Esophagus (tissue), 2 donors: ENCODE measurements around the gene IFRD2. TPM values are rescaled to one million over a fixed set of nuclear protein-coding genes. Genes with fewer than 3 reads are reported as not detected.

Experiments
- H3K27ac ChIP-seq, 2 donors: one replicate each; pipeline ENCODE4 v1.5.1; 2013; ENCODE audit warnings: low read depth in 2 of 2, mild to moderate bottlenecking in 2 of 2, inconsistent platforms in 1 of 2, low read length in 1 of 2, moderate library complexity in 1 of 2
- H3K27me3 ChIP-seq, 2 donors: one replicate each; pipeline ENCODE4 v1.6.1; 2013; ENCODE audit warnings: low read length in 2 of 2, control low read depth in 1 of 2, mild to moderate bottlenecking in 1 of 2; ENCODE audit not compliant: insufficient read depth in 2 of 2, control insufficient read depth in 1 of 2
- H3K36me3 ChIP-seq, 2 donors: one replicate each; pipeline ENCODE4 v1.6.1; 2013; ENCODE audit warnings: low read length in 1 of 2; ENCODE audit not compliant: control insufficient read depth in 2 of 2, insufficient read depth in 2 of 2
- H3K4me1 ChIP-seq, 2 donors: one replicate each; pipeline ENCODE4 v1.6.1; 2013; ENCODE audit warnings: low read length in 1 of 2; ENCODE audit not compliant: control insufficient read depth in 2 of 2, insufficient read depth in 2 of 2
- H3K4me3 ChIP-seq, 2 donors: one replicate each; pipeline ENCODE4 v1.5.1; 2013; ENCODE audit warnings: low read length in 2 of 2, mild to moderate bottlenecking in 2 of 2, low read depth in 1 of 2, moderate library complexity in 1 of 2
- H3K9me3 ChIP-seq, 2 donors: one replicate each; pipeline ENCODE4 v1.6.1; 2013; ENCODE audit warnings: mild to moderate bottlenecking in 2 of 2, low read depth in 1 of 2, low read length in 1 of 2, moderate library complexity in 1 of 2; ENCODE audit not compliant: control insufficient read depth in 2 of 2, insufficient read depth in 1 of 2
- WGBS, 2 donors: extraction: QIAGEN DNeasy Blood & Tissue Kit; methylation state at CpG; one replicate each; pipeline ENCODE4 v1.1.7; 2013; 5-methylcytosine and 5-hydroxymethylcytosine counted together
- polyA plus RNA-seq, 2 donors: library from polyadenylated mRNA; stranded (reverse); fragments of 200-250 nt; gene quantifications; one replicate each; pipeline ENCODE4 v1.2.3, GENCODE V29; 2013
- donor health status: healthy with polysubstance abuse.
- donor health status: Bipolar disorder and iron deficiency.

Gene IFRD2
- polyA plus RNA-seq, 2 donors: 65.6 to 69.5 TPM

DNA sequence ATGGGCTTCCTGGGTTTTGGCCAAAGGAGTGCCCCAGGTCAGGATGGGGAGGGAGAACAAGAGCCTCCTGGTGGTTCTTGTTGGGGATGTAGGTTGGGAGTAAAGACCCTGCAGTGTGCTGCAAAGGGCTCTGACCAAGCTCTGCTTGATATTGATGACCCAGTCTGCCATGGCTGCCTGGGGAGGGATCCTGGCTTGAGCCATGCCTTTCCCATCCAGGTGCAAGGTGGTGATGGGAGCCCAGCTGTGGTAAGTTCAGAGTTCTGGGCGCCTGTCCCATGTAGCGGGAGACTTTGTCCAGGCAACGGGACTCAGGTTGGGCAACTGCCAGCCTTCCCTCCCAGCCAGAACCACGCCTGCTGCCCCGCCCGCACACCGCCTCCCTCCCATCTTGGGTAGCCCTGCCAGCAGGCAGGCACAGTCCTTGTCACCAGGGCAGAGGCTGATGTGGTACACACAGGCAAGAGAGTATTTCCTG, 53.6 kb downstream of the IFRD2 start:
- 6 to 16% methylated on average over 7 of the region's 7 CpGs for WGBS, 2 donors
- Histone ChIP-seq H3K4me3 (peak overlapping the region; percentile 75 to 77), H3K9me3 (no peaks in the 10 kb centered on the region), H3K4me1 (peaks cover 20 to 43% of the 10 kb centered on the region in 2 donors), H3K27me3 (no peaks in the 10 kb centered on the region), H3K27ac (peak overlapping the region; percentile 86 to 96), H3K36me3 (peaks cover 0 to 4% of the 10 kb centered on the region in 2 donors)

DNA sequence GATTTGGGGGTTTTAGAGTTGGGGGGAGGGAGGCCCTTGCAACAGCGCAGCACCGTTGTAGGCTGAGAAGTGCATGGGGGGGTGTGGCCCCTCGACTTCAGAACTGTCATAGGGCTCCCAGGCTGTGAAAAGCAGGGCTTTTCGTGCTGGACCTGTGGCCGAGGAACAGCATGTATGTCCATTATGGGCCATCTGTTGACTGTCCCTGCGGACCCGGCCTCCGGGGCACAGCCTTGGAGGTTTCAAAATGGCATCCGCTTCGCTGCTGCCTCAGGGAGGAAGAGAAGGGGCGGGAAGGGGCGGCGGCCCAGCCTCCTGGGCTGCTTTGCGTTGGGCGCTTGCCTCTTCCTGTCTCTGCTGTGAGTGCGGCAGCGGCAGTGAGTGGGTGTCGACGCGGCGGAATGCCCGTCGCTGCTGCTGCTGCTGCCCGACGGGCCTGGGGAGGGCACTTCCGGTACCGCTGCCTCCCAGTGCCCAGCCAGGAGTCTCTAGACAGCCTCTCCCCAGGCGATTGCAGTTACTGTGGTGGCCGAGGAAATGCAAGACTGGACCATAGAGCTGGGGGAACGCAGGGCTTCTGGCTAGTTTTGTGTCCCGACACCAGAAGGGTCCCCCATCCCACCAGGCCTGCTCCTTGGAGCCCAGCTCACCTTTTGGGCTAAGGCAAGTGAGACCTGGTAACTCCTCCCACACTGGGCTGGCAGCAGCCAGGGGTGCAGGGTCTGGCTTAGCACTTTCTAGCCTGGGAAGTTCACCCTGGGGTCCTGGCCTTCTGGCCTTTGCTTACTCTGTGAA, 54.3 kb downstream of the IFRD2 start:
- no peaks in the 10 kb centered on the region for H3K27me3 ChIP-seq
- peaks cover 17 to 42% of the 10 kb centered on the region in 2 donors for H3K4me1 ChIP-seq
- 1 to 5% methylated on average over 31 of the region's 31 CpGs for WGBS, 2 donors
- peak overlapping the region; percentile 75 to 77 for H3K4me3 ChIP-seq
- peak overlapping the region; percentile 87 to 96 for H3K27ac ChIP-seq
- peaks cover 0 to 4% of the 10 kb centered on the region in 2 donors for H3K36me3 ChIP-seq
- H3K9me3 ChIP-seq: no peaks in the 10 kb centered on the region

Other genes starting within 250 kb of the IFRD2 start
- gene RBM5, start 203.5 kb downstream of the IFRD2 start, polyA plus RNA-seq: 10 to 100 TPM; 62.0 to 97.4 TPM
- 10 to 100 TPM; 55.4 to 79.6 TPM for gene SEMA3F, start 137.1 kb downstream of the IFRD2 start, polyA plus RNA-seq
- gene GNAT1, start 100.8 kb downstream of the IFRD2 start, polyA plus RNA-seq: under 1 TPM; 0.02 to 0.07 TPM
- gene SLC38A3, start 87.2 kb downstream of the IFRD2 start, polyA plus RNA-seq: under 1 TPM; 0.08 to 0.11 TPM
- 10 to 100 TPM; 52.2 to 61.8 TPM for gene GNAI2, start 56.2 kb downstream of the IFRD2 start, polyA plus RNA-seq
- gene SEMA3B, start 23.3 kb downstream of the IFRD2 start, polyA plus RNA-seq: 1 to 10 TPM; 5.2 to 7.8 TPM
- gene LSMEM2, start 13.3 kb downstream of the IFRD2 start, polyA plus RNA-seq: under 1 TPM; 0.07 to 0.16 TPM
- gene HYAL3, start 7.0 kb upstream of the IFRD2 start, polyA plus RNA-seq: 1 to 10 TPM; 3.4 to 5.1 TPM
- 10 to 100 TPM in 1 of 2 donors, 1 to 10 TPM in 1; 6.9 to 11.2 TPM for gene NAA80, start 7.0 kb upstream of the IFRD2 start, polyA plus RNA-seq
- gene HYAL1, start 11.1 kb upstream of the IFRD2 start, polyA plus RNA-seq: 1 to 10 TPM; 3.2 to 4.2 TPM
- 10 to 100 TPM; 25.6 to 43.1 TPM for gene HYAL2, start 30.3 kb upstream of the IFRD2 start, polyA plus RNA-seq
- 10 to 100 TPM; 14.2 to 34.6 TPM for gene TUSC2, start 35.8 kb upstream of the IFRD2 start, polyA plus RNA-seq
- 10 to 100 TPM; 15.0 to 20.3 TPM for gene RASSF1, start 48.4 kb upstream of the IFRD2 start, polyA plus RNA-seq
- under 1 TPM; 0.29 to 0.35 TPM for gene ZMYND10, start 53.3 kb upstream of the IFRD2 start, polyA plus RNA-seq
- 10 to 100 TPM; 14.9 to 16.4 TPM for gene NPRL2, start 58.3 kb upstream of the IFRD2 start, polyA plus RNA-seq
- gene CYB561D2, start 58.4 kb upstream of the IFRD2 start, polyA plus RNA-seq: 10 to 100 TPM; 12.8 to 21.8 TPM
- 10 to 100 TPM; 16.2 to 23.0 TPM for gene TMEM115, start 67.1 kb upstream of the IFRD2 start, polyA plus RNA-seq
- under 1 TPM; 0.28 to 0.31 TPM for gene CACNA2D2, start 211.2 kb upstream of the IFRD2 start, polyA plus RNA-seq